Body of pancreas (tissue), 4 donors: ENCODE data around the gene TNRC6A. TPM values are rescaled to one million over a fixed set of nuclear protein-coding genes. Genes with fewer than 3 reads are reported as not detected.

ENCODE experiments used
- ATAC-seq: fragments of 150-250 bp; one replicate; pipeline ENCODE4 v1.9.1; 2016
- DNase-seq, 4 donors: peaks; one replicate each; pipeline ENCODE4 v3.0.0-alpha.2; 2019
- H3K27ac ChIP-seq, 4 donors: fragments of 200-600 bp; sonication (generic); 1 replicate in 3 of 4; 2 replicates in 1 of 4; pipeline versions ENCODE4 v1.5.1 to v1.6.1; 2016 to 2019; ENCODE audit warnings: mild to moderate bottlenecking in 1 of 4, mixed read lengths in 1 of 4, moderate library complexity in 1 of 4
- H3K27me3 ChIP-seq, 2 donors: fragments of 200-600 bp; sonication (generic); one replicate each; pipeline ENCODE4 v1.6.0; 2016; ENCODE audit warnings: mild to moderate bottlenecking in 1 of 2
- H3K36me3 ChIP-seq, 2 donors: fragments of 200-600 bp; sonication (generic); replicated peaks in 1 of 2; 2 replicates each; pipeline ENCODE4 v1.5.1; 2016; ENCODE audit warnings: low read depth in 2 of 2; ENCODE audit not compliant: insufficient read depth in 1 of 2
- H3K4me1 ChIP-seq: fragments of 200-600 bp; sonication (generic); one replicate; pipeline ENCODE4 v1.6.0; 2016
- H3K4me3 ChIP-seq, 2 donors: fragments of 200-600 bp; sonication (generic); 1 replicate in 1 of 2; 2 replicates in 1 of 2; pipeline ENCODE4 v1.5.1; 2016 to 2019
- H3K9me3 ChIP-seq, 3 donors: fragments of 200-600 bp; sonication (generic); 1 replicate in 2 of 3; 2 replicates in 1 of 3; pipeline ENCODE4 v1.5.1; 2016
- POLR2A ChIP-seq, 3 donors: fragments of 450-650 bp; IDR thresholded peaks; one replicate each; pipeline ENCODE4 v1.6.1; 2016; ENCODE audit warnings: antibody characterized with exemption in 3 of 3, mild to moderate bottlenecking in 2 of 3
- WGBS, 2 donors: methylation state at CpG; one replicate each; pipeline ENCODE4 v1.1.5; 2017; 5-methylcytosine and 5-hydroxymethylcytosine counted together
- intact Hi-C: fragments of 100-400 bp; cut with DNase I; formaldehyde crosslinking; loops from one replicate; pipeline ENCODE4 v1.15.1; 2023
- total RNA-seq, 2 donors: library from RNA; depleted of rRNA; stranded (reverse); fragments of >200 nt; gene quantifications; one replicate each; pipeline ENCODE4 v1.1.0, GENCODE V29; 2016
- TF ChIP-seq, protein P1 (sequence below), 7 experiments: fragments of 450-650 bp in 4 of 7; fragments of 200-600 bp in 3 of 7; sonication (generic) in 3 of 7; IDR thresholded peaks; one replicate each; pipeline ENCODE4 v1.5.1; 2016 to 2019; ENCODE audit warnings: antibody characterized with exemption in 7 of 7

The TNRC6A gene
- total RNA-seq, 2 donors from 2014 or later, result 46.1 to 82.2 TPM

DNA sequence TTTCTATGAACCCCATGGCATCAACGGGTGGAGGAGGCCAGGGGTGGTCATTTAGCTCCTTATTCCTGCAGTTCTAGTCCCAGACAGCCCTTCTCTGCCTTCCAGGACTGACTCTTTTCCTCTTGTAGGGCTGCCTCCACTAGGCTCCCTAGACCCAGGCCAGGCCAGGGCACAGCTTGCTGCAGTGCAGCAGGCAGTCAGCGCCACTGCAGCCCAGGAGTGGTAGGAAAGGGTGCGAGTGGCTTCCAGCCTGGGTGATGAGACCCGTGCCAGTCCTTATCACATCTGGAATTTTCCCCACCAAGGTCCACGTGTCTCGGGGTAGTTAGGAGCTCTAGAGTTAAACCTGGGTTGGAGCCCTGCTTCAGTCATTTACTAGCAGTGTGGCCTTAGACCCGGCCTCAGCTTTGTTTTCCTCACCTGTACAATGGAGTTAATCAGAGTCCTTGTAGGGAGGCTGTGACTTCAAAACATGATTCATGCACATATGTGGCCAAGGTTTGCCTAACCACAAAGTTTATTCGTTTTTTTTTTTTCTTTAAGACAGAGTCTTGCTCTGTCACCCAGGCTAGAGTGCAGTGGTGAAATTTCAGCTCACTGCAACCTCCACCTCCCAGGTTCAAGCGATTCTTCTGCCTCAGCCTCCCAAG, 121.0 kb downstream of the TNRC6A start:
- intact Hi-C loops, result no loop called here
- DNase-seq (no peak), ATAC-seq (no peak)
- no peaks in the 10 kb centered on the region for H3K4me1 ChIP-seq
- H3K4me3 ChIP-seq, result no peak overlapping the region
- H3K36me3 ChIP-seq, result no peaks in the 10 kb centered on the region
- no peaks in the 10 kb centered on the region for H3K27me3 ChIP-seq
- no peaks in the 10 kb centered on the region for H3K9me3 ChIP-seq
- WGBS, 2 donors, result 51 to 63% methylated on average over 7 to 9 of the region's 9 CpGs
- no peak overlapping the region for H3K27ac ChIP-seq
- TF ChIP-seq, protein P1, sequence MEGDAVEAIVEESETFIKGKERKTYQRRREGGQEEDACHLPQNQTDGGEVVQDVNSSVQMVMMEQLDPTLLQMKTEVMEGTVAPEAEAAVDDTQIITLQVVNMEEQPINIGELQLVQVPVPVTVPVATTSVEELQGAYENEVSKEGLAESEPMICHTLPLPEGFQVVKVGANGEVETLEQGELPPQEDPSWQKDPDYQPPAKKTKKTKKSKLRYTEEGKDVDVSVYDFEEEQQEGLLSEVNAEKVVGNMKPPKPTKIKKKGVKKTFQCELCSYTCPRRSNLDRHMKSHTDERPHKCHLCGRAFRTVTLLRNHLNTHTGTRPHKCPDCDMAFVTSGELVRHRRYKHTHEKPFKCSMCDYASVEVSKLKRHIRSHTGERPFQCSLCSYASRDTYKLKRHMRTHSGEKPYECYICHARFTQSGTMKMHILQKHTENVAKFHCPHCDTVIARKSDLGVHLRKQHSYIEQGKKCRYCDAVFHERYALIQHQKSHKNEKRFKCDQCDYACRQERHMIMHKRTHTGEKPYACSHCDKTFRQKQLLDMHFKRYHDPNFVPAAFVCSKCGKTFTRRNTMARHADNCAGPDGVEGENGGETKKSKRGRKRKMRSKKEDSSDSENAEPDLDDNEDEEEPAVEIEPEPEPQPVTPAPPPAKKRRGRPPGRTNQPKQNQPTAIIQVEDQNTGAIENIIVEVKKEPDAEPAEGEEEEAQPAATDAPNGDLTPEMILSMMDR (IDR thresholded peaks at IDR 0.05), result no peak
- TF ChIP-seq POLR2A (IDR thresholded peaks at IDR 0.05), result no peak

DNA sequence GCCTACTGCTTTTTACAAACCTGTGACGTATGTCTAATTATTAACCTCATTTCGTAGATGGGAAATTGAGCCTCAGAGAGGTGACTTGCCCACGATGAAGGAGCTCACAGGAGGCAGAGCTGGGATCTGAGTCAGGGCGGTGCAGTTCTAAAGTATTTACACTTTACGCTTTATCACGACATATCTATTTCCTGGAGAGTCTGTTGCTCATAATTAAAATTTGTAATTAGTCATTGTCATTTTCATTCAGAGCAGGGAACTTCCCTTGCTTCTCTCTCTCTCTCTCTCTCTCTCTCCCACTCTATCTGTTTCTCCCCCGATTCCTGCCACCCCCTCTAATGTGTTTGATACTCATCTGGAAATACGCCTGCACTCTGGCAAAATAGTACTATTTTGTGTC, 122.2 kb downstream of the TNRC6A start:
- H3K9me3 ChIP-seq, result no peaks in the 10 kb centered on the region
- no peak for DNase-seq
- H3K36me3 ChIP-seq, result no peaks in the 10 kb centered on the region
- H3K27ac ChIP-seq, result no peak overlapping the region
- TF ChIP-seq, protein P1 (IDR thresholded peaks at IDR 0.05), result no peak
- TF ChIP-seq POLR2A (IDR thresholded peaks at IDR 0.05), result no peak
- H3K4me3 ChIP-seq, result no peak overlapping the region
- 71 to 73% methylated on average over 8 of the region's 8 CpGs for WGBS, 2 donors
- no peaks in the 10 kb centered on the region for H3K4me1 ChIP-seq
- no peaks in the 10 kb centered on the region for H3K27me3 ChIP-seq
- intact Hi-C loops, result no loop called here
- ATAC-seq, result no peak

DNA sequence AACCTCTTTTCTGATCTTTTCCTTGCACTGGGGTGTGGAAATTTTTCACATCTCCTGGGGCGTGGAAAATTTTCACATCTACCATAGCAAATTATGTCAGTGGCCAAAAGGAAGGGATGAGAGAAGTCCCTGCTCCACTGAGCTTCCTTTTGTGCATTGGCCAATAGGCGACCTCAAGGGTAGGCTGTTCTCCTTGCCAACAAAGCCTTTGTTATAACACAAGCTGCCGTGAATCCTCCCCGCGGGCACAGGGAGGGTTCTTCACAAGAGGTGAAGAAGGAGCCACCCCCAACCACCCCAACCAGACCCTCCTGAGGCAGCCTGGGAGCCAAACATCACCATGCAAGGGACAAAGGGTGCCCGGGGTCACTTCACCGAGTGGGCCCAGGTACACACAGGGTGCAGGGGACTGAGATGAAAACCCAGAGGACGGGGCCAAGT, 122.8 kb downstream of the TNRC6A start:
- 60 to 84% methylated on average over 7 to 8 of the region's 8 CpGs for WGBS, 2 donors
- Histone ChIP-seq H3K27me3 (no peaks in the 10 kb centered on the region), H3K36me3 (no peaks in the 10 kb centered on the region), H3K27ac (no peak overlapping the region), H3K4me3 (no peak overlapping the region), H3K4me1 (no peaks in the 10 kb centered on the region), H3K9me3 (no peaks in the 10 kb centered on the region)
- ATAC-seq (no peak), DNase-seq (no peak)
- TF ChIP-seq POLR2A (IDR thresholded peaks at IDR 0.05), result no peak
- TF ChIP-seq, protein P1 (IDR thresholded peaks at IDR 0.05), result no peak
- intact Hi-C loops, result no loop called here

DNA sequence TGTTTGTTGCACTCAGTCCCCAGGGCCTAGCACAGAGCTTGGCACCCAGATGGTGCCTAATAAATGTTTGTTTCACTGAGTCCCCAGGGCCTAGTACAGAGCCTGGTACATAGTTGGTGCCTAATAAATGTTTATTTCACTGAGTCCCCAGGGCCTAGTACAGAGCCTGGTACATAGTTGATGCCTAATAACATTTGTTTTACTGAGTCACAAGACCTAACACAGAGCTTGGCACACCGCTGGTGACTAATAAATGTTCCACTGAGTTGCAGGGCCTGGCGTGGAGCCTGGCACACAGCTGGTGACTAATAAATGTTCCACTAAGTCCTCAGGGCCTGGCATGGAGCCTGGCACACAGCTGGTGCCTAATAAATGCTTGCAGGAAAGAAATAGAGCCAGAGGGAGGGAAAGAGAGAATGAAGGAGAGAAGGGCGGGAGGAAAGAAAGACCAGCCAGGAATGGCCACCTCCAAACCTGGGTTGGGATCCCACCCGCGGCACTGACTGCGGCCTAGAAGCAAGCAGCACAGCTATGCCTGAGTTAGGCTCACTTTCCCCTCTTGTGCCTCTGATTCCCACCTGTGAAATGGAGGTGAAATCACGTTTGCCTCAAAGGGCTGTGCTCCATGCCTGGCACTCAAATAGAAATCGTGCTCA, 123.8 kb downstream of the TNRC6A start:
- Histone ChIP-seq H3K27ac (no peak overlapping the region), H3K9me3 (no peaks in the 10 kb centered on the region), H3K4me3 (no peak overlapping the region), H3K27me3 (no peaks in the 10 kb centered on the region), H3K36me3 (no peaks in the 10 kb centered on the region), H3K4me1 (no peaks in the 10 kb centered on the region)
- no peak for DNase-seq
- TF ChIP-seq POLR2A (IDR thresholded peaks at IDR 0.05), result no peak
- TF ChIP-seq, protein P1 (IDR thresholded peaks at IDR 0.05), result no peak
- intact Hi-C loops, result no loop called here
- no peak for ATAC-seq
- WGBS, 2 donors, result 75 to 86% methylated on average over 7 to 8 of the region's 8 CpGs
